CD8-positive, alpha-beta memory T cell (primary cell): ENCODE data around the gene TTLL6. TPM values are rescaled to one million over a fixed set of nuclear protein-coding genes. Genes with fewer than 3 reads are reported as not detected.
A peak's percentile ranks its signal among the peaks of the same experiment; 100 is the strongest.

Experiments
- CTCF ChIA-PET: fragments of 350-600 bp; sonication (Branson Sonifier 250); formaldehyde crosslinking; loops from one replicate; lab custom pipeline; 2021; ENCODE audit warnings: antibody characterized with exemption; lab: Charles Lee
- POLR2A ChIA-PET: fragments of 350-600 bp; sonication (Branson Sonifier 250); formaldehyde crosslinking; loops from one replicate; lab custom pipeline; 2021; ENCODE audit warnings: antibody characterized with exemption; lab: Charles Lee
- DNase-seq, 5 donors: peaks; one replicate each; pipeline versions ENCODE4 v3.0.0 to v3.0.0-alpha.2; 2020 to 2022; ENCODE audit warnings: mixed read lengths in 1 of 5
- H3K27ac ChIP-seq: one replicate; pipeline ENCODE4 v1.7.0; 2013; ENCODE audit warnings: low read depth, mild to moderate bottlenecking, low read length, moderate library complexity
- H3K27me3 ChIP-seq: 2 replicates; pipeline ENCODE4 v1.7.0; 2013; ENCODE audit warnings: low read length, mild to moderate bottlenecking; ENCODE audit not compliant: insufficient read depth, poor library complexity, severe bottlenecking
- H3K36me3 ChIP-seq: 2 replicates; pipeline ENCODE4 v1.7.0; 2013; ENCODE audit warnings: mild to moderate bottlenecking, low read length, moderate library complexity; ENCODE audit not compliant: insufficient read depth
- H3K4me1 ChIP-seq: 2 replicates; pipeline ENCODE4 v1.7.0; 2013; ENCODE audit warnings: mild to moderate bottlenecking, low read length, moderate library complexity; ENCODE audit not compliant: insufficient read depth
- H3K4me3 ChIP-seq: 2 replicates; pipeline ENCODE4 v1.7.0; 2013; ENCODE audit warnings: mild to moderate bottlenecking, low read length
- H3K9me3 ChIP-seq: 2 replicates; pipeline ENCODE4 v1.7.0; 2013; ENCODE audit warnings: mild to moderate bottlenecking, low read length
- H3K27ac Mint-ChIP-seq, 8 donors: one replicate each; pipeline ENCODE4 v1.8.0; 2020 to 2021; ENCODE audit warnings: mixed read lengths in 8 of 8, mild to moderate bottlenecking in 6 of 8, inconsistent platforms in 3 of 8, moderate library complexity in 3 of 8
- H3K27me3 Mint-ChIP-seq, 2 donors: one replicate each; pipeline ENCODE4 v1.8.0; 2020 to 2021; ENCODE audit warnings: mixed read lengths in 2 of 2, mild to moderate bottlenecking in 1 of 2, moderate library complexity in 1 of 2
- H3K36me3 Mint-ChIP-seq, 3 donors: one replicate each; pipeline ENCODE4 v1.8.0; 2020 to 2021; ENCODE audit warnings: mixed read lengths in 3 of 3, inconsistent platforms in 1 of 3, mild to moderate bottlenecking in 1 of 3
- H3K4me1 Mint-ChIP-seq, 3 donors: one replicate each; pipeline ENCODE4 v1.8.0; 2020 to 2021; ENCODE audit warnings: mixed read lengths in 3 of 3, inconsistent platforms in 1 of 3, mild to moderate bottlenecking in 1 of 3
- H3K4me3 Mint-ChIP-seq, 7 donors: one replicate each; pipeline ENCODE4 v1.8.0; 2020 to 2021; ENCODE audit warnings: mixed read lengths in 7 of 7, mild to moderate bottlenecking in 6 of 7, moderate library complexity in 4 of 7, inconsistent platforms in 2 of 7
- H3K9me3 Mint-ChIP-seq, 5 donors: one replicate each; pipeline ENCODE4 v1.8.0; 2020 to 2022; ENCODE audit warnings: mixed read lengths in 5 of 5, mild to moderate bottlenecking in 3 of 5, moderate library complexity in 2 of 5, inconsistent platforms in 1 of 5
- polyA plus RNA-seq: library from polyadenylated mRNA; unstranded; fragments of 300-500 nt; fragmentation: Illumina TruSeq; gene quantifications from one replicate; pipeline ENCODE4 v1.2.3, GENCODE V29; 2021
- total RNA-seq, 2 experiments: library from RNA; stranded (reverse); gene quantifications; one replicate each; pipeline ENCODE4 v1.2.3, GENCODE V29; 2021

Gene TTLL6
- total and polyA plus RNA-seq, 3 experiments from 2014 or later, result not detected

GRCh38 chr17:48726916-48727286 lies 90.1 kb downstream of the TTLL6 start:
- Histone ChIP-seq H3K27ac (no peak overlapping the region), H3K4me3 (no peak overlapping the region), H3K9me3 (no peaks in the 10 kb centered on the region), H3K4me1 (peaks cover 37% of the 10 kb centered on the region), H3K27me3 (peaks cover 98% of the 10 kb centered on the region), H3K36me3 (no peaks in the 10 kb centered on the region)
- ChIA-PET CTCF (no interaction called here), POLR2A (no interaction called here)
- Mint-ChIP-seq H3K4me1 (peaks cover 38 to 53% (median 42%) of the 10 kb centered on the region in 3 donors), H3K27ac (peak overlapping the region in 2 of 8 donors; percentile 5 to 70), H3K9me3 (peaks cover 0 to 1% (median 0%) of the 10 kb centered on the region in 5 donors), H3K27me3 (peaks cover 88 to 97% of the 10 kb centered on the region in 2 donors), H3K36me3 (no peaks in the 10 kb centered on the region), H3K4me3 (peak overlapping the region in 2 of 7 donors; percentile 2 to 7)
- no peak for DNase-seq

DNA sequence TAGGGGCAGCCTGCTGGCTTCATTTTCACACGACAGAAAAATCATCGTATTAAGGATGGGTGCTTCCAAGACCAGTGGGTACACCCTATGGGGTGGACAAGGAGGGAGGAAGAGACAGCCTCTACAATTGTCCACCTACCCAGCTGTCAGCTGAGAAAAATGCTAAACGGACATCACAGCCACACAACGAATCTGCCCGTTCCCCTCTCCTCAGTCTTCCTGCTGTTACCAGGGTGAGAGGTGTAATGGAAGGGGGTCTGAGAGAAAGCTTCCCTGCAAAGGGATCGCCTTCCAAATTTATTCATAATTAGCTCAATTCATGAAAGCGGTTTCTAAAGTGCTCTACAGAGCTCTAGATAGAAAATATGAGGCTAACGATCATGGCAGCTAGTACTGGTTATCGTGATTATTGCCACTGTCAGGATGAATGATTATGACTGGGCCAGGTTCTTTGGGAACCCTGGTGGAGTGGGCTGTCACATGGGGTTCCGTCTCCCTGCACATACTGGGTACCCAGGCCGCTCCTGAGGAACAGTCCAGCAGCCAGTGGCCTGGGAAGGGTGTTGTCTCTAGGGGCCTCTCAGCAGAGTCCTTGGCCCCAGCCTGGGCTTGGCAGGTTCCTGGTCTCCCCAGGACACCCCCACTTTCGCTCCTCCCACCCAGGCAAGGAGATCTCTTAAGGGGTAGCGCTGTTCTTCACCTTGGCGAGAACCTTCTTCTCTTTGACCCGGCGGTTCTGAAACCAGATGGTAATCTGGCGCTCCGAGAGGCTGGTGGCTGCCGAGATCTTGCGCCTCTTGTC lies 90.7 kb downstream of the TTLL6 start:
- Mint-ChIP-seq H3K9me3 (peaks cover 0 to 1% (median 0%) of the 10 kb centered on the region in 5 donors), H3K4me3 (peak overlapping the region in 3 of 7 donors; percentile 10 to 22 (median 19)), H3K4me1 (peaks cover 38 to 53% (median 42%) of the 10 kb centered on the region in 3 donors), H3K36me3 (no peaks in the 10 kb centered on the region), H3K27ac (peak overlapping the region in 3 of 8 donors; percentile 25 to 70 (median 44)), H3K27me3 (peaks cover 92 to 95% of the 10 kb centered on the region in 2 donors)
- no peak overlapping the region for H3K4me3 ChIP-seq
- H3K27ac ChIP-seq, result no peak overlapping the region
- peaks cover 37% of the 10 kb centered on the region for H3K4me1 ChIP-seq
- ChIA-PET CTCF (interaction anchor here (1.9 to 2.3 kb wide), 2 partner anchors 22 to 25 kb away, joined by 5 to 8 read pairs; no protein-coding TSS in a partner anchor), POLR2A (no interaction called here)
- H3K9me3 ChIP-seq, result no peaks in the 10 kb centered on the region
- H3K27me3 ChIP-seq, result peaks cover 93% of the 10 kb centered on the region
- no peak for DNase-seq
- H3K36me3 ChIP-seq, result no peaks in the 10 kb centered on the region

DNA sequence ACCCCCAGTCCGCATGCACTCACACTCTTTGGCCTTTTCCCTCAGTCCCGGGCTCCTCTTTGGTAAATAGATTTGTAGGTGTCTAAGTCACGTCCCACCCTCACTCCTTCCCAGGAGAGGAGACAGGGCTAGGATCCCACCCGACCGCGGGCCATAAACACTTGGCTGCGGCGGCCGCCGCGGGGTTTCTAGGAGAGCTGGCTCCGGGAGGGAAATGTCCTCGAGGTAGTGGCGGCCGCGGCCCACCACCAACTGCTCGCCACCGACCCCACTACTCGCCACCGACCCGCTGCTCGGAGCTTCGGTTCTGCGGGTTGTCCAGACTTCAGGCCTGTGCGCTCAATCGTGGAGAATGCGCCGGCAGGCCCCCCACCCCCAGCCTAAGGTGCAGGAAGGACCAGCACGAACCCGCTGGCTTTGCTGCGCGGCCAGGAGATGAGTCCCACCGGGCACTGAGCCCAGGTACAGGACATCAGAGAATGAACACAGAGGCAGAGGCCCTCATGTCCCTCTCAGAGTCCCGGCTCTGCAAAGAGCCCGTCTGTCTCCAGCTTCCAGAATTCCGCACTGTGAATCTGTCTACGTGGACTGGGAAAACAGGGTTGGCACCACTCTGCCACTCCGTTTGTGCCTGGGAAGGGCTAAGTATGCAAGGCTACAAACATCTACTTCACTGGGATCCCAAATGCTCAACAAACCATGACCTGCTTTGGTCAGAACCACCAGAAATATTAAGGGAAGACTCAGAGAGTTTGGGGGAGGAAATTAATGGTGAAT lies 91.6 kb downstream of the TTLL6 start:
- Mint-ChIP-seq H3K4me3 (peak overlapping the region in 6 of 7 donors; percentile 31 to 79 (median 46)), H3K27ac (peak overlapping the region in 3 of 8 donors; percentile 23 to 70 (median 63)), H3K27me3 (peaks cover 91 to 97% of the 10 kb centered on the region in 2 donors), H3K9me3 (peaks cover 0 to 6% (median 0%) of the 10 kb centered on the region in 5 donors), H3K36me3 (no peaks in the 10 kb centered on the region), H3K4me1 (peaks cover 39 to 53% (median 42%) of the 10 kb centered on the region in 3 donors)
- H3K27me3 ChIP-seq, result peaks cover 93% of the 10 kb centered on the region
- peaks cover 37% of the 10 kb centered on the region for H3K4me1 ChIP-seq
- ChIA-PET CTCF (interaction anchor here (1.4 to 2.5 kb wide), 6 partner anchors 9 to 163 kb away, joined by 4 to 15 read pairs (median 7); no protein-coding TSS in a partner anchor), POLR2A (no interaction called here)
- DNase-seq, result no peak
- H3K27ac ChIP-seq, result no peak overlapping the region
- no peaks in the 10 kb centered on the region for H3K36me3 ChIP-seq
- no peaks in the 10 kb centered on the region for H3K9me3 ChIP-seq
- H3K4me3 ChIP-seq, result no peak overlapping the region

DNA sequence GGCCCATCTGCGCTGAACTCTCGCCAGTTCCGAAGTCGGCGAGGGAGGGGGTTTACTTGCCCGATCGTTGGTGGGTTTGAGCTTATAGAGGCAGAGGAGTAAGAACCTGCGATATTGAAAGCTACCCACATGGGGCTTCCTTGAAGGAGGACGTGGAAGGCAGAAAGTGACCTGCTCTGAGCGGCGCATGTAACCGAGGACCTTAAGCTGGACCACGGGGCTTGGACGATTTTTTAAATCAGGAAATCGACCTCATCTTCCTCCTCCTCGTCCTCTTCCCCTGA lies 92.1 kb downstream of the TTLL6 start:
- Histone ChIP-seq H3K36me3 (no peaks in the 10 kb centered on the region), H3K27me3 (peaks cover 92% of the 10 kb centered on the region), H3K27ac (no peak overlapping the region), H3K9me3 (no peaks in the 10 kb centered on the region), H3K4me1 (peaks cover 37% of the 10 kb centered on the region), H3K4me3 (no peak overlapping the region)
- Mint-ChIP-seq H3K36me3 (no peaks in the 10 kb centered on the region), H3K27ac (peak overlapping the region in 2 of 8 donors; percentile 63 to 70), H3K4me3 (peak overlapping the region in 6 of 7 donors; percentile 31 to 79 (median 47)), H3K4me1 (peaks cover 42 to 53% (median 43%) of the 10 kb centered on the region in 3 donors), H3K27me3 (peaks cover 92 to 97% of the 10 kb centered on the region in 2 donors), H3K9me3 (peaks cover 0 to 9% (median 3%) of the 10 kb centered on the region in 5 donors)
- ChIA-PET CTCF (interaction anchor here (1.4 to 2.5 kb wide), 6 partner anchors 9 to 164 kb away, joined by 4 to 15 read pairs (median 7); no protein-coding TSS in a partner anchor), POLR2A (no interaction called here)
- DNase-seq, result no peak

DNA sequence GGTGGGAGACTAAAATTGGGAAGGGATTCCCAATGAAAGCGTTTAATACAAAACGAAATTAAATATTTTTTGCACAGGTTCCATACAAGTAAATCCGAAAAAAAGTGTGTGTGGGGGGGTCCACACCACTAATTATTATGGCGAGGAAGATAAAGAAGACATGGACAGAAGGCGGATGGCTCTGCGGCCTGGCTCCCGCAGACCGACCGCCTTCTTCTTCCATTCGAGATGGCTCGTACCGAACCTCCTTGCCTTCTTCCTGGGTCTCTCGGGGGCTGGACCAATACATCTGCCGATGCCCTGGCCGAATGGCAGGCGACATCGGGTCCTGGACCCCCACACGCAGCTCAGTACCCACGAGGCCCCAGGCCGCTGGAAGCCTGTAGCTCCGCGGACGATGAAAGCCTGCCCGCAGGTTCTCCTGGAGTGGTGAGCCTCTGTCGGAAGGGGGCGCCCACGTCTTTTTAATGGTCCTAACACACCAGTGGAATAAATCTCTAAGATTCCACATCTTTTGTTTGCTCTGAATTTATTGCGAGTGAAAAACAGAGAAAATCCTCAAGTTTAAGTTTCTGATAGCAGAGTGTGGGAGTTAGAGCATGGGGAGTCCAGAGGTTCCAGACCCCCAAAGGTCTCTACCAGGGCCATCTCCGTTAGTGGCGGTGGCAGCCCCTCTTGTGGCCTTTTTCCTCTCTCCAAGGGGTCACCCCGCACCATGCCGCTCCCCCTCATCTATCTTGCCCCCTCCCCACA lies 92.6 kb downstream of the TTLL6 start:
- no peaks in the 10 kb centered on the region for H3K36me3 ChIP-seq
- peaks cover 92% of the 10 kb centered on the region for H3K27me3 ChIP-seq
- H3K4me1 ChIP-seq, result peaks cover 39% of the 10 kb centered on the region
- Mint-ChIP-seq H3K36me3 (no peaks in the 10 kb centered on the region), H3K27me3 (peaks cover 93 to 97% of the 10 kb centered on the region in 2 donors), H3K27ac (peak overlapping the region in 3 of 8 donors; percentile 38 to 72 (median 70)), H3K9me3 (peaks cover 0 to 9% (median 3%) of the 10 kb centered on the region in 5 donors), H3K4me1 (peaks cover 40 to 51% (median 43%) of the 10 kb centered on the region in 3 donors), H3K4me3 (peak overlapping the region; percentile 31 to 79 (median 75))
- H3K9me3 ChIP-seq, result no peaks in the 10 kb centered on the region
- no peak overlapping the region for H3K27ac ChIP-seq
- peak overlapping the region; percentile 33 for H3K4me3 ChIP-seq
- CTCF ChIA-PET, result interaction anchor here (1.2 to 2.5 kb wide), 11 partner anchors 8 to 164 kb away, joined by 3 to 15 read pairs (median 5); no protein-coding TSS in a partner anchor
- DNase-seq, result peak; percentile 54 to 79 (median 64)
- POLR2A ChIA-PET, result interaction anchor here (0.6 kb wide), 1 partner anchor 20 kb away, joined by 3 read pairs; no protein-coding TSS in a partner anchor

DNA sequence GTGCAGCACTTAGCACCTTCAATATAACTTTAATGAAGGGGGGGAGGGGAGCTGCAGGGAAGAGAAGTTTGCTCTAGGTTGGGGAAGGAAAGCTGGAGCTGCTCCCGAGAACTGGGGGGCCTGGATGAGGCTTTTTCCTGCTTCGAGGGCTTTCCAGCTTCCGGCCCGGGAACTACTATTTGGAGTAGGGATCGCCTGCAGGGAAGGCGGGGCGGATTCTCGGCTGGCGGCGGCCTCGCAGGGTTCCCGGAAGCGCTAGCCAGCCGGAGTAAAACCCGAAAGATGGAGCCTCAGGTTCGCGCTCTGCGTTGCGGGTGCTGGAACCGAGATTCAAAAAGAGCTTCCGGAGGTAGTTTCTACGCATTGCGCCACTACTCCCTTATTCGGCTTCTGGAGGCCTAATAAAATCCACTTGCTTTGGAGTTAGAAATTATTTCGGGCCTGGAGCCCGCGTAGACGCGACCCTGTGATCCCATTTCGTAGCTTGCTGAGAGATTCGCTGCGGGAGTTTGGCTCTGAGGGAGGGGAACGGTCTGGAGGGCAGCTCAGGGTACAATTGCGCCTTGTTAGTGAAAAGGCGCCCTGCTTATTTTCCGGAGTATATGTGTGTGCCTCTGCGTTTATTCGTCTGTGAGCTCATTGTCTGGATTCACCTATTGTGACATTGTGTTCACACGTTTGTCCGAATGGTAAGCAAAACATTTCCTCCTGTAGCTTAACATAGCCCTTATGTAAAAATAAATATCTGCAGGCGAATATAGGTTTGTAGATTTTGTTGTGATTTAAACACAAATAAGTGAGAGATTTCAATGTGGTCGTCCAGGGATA lies 93.4 kb downstream of the TTLL6 start:
- Histone ChIP-seq H3K9me3 (no peaks in the 10 kb centered on the region), H3K27me3 (peaks cover 92% of the 10 kb centered on the region), H3K36me3 (no peaks in the 10 kb centered on the region), H3K27ac (no peak overlapping the region), H3K4me3 (peak overlapping the region; percentile 33), H3K4me1 (peaks cover 44% of the 10 kb centered on the region)
- Mint-ChIP-seq H3K27ac (peak overlapping the region in 4 of 8 donors; percentile 21 to 70 (median 48)), H3K36me3 (no peaks in the 10 kb centered on the region), H3K9me3 (peaks cover 0 to 11% (median 5%) of the 10 kb centered on the region in 5 donors), H3K4me3 (peak overlapping the region; percentile 31 to 79 (median 75)), H3K4me1 (peaks cover 34 to 50% (median 44%) of the 10 kb centered on the region in 3 donors), H3K27me3 (peaks cover 95 to 98% of the 10 kb centered on the region in 2 donors)
- no peak for DNase-seq
- POLR2A ChIA-PET, result interaction anchor here (0.6 kb wide), 3 partner anchors 21 to 283 kb away, joined by 3 to 6 read pairs (median 3); no protein-coding TSS in a partner anchor
- CTCF ChIA-PET, result interaction anchor here (1.2 to 2.5 kb wide), 10 partner anchors 8 to 165 kb away, joined by 3 to 15 read pairs (median 6); no protein-coding TSS in a partner anchor
